HG03196 (cell line): ENCODE measurements around the gene AXIN2.
"Not testable (repeated sequence)": the region's sequence is repeated elsewhere in the genome, so short reads cannot be mapped to it uniquely, and the experiment has no call there.

Source experiments
- ATAC-seq: cut with Tn5 transposase; IDR thresholded peaks from one replicate; pipeline ENCODE4 v1.9.1; 2021; ENCODE audit not compliant: unreplicated experiment

AXIN2 gene

DNA sequence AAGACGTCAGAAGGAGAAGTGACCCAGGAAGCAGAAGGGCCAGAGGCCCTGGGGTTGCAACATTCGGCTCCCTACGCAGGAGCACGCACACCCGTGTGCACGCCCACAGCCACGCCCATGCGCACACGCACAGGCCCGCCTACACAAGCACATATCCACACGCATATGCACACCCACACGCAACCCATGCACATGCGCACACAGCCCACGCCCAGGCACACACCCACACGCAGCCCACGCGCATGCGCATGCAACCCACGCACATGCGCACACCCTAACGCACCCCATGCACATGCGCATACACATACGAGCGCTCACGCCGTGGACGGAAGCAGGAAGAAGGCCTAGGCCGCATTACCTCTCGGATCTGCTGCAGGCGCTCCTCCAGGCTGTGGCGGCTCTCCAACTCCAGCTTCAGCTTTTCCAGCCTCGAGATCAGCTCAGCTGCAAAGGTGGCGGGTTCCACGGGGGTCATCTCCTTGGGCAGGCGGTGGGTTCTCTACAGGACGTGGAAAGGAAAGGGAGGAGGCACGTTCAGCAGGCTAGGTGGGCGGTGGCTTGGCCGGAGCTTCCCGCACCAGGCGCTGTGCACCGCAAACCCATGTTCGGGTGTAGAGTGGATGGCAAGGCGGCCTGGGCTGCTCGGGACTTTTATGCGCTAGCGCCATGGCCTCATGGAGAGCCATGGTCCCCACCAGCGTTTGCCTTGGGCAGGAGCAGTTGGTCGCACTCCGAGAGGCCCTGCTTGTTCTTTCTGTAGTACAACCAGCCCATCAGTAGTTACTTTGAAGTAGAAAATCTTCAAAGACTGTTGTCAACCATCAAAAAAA lies 23.4 kb downstream of the AXIN2 start:
- ATAC-seq, result no peak

DNA sequence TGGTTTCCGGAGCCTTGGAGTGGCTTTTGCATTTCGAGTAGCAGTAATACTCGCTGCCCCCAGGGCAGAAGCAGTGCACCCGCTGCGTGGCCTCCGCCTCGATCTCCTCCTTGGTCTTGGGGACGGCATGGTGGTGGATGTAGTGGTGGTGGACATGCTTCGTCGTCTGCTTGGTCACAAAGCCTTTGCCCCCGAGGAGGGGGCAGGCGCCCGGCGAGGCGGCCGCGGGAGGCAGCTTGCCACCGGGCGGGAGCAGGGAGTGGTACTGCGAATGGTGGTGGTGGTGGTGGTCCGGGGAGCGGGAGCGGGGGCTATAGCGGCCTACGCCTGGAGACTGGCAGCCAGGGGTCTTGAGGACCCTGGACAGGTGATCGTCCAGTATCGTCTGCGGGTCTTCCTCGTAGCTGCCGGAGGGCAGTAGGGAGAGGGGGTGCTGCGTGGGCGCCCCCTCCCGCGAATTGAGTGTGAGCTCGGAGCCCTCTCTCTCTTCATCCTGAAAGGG lies 24.1 kb downstream of the AXIN2 start:
- no peak for ATAC-seq

DNA sequence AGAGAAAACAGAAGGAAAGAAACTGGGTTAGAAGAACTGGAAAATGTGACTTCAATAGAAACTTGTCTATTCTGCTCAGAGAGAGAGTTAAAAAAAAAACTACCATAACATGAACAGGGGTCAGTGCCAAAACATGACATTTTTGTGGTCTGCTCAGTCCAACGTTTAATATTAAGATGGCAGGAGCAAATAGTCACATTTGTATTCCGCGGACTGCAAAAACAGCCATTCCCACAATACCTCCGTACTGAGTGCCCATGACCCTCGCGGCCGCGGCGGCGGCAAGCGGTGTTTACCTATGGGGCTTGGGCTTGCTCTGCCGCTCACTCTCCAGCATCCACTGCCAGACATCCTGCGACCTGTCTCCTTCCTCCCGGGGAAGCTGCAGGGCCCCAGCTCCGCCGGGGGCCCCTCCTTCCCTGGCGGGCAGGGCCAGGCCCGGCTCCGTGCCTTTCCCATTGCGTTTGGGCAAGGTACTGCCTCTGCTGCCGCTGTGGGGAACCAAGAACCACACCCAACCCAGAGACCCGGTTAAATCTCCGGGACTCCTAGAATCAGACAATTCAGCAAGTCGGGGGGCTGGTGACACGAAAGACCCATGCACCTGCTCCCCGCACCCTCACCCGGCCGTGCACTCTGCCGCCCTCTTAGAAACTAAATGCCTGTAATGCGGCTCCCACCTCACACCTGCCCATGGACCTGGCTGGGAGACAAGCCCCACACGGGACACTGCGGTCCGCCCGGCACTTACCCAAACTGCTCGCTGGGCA lies 24.7 kb downstream of the AXIN2 start:
- no peak for ATAC-seq

DNA sequence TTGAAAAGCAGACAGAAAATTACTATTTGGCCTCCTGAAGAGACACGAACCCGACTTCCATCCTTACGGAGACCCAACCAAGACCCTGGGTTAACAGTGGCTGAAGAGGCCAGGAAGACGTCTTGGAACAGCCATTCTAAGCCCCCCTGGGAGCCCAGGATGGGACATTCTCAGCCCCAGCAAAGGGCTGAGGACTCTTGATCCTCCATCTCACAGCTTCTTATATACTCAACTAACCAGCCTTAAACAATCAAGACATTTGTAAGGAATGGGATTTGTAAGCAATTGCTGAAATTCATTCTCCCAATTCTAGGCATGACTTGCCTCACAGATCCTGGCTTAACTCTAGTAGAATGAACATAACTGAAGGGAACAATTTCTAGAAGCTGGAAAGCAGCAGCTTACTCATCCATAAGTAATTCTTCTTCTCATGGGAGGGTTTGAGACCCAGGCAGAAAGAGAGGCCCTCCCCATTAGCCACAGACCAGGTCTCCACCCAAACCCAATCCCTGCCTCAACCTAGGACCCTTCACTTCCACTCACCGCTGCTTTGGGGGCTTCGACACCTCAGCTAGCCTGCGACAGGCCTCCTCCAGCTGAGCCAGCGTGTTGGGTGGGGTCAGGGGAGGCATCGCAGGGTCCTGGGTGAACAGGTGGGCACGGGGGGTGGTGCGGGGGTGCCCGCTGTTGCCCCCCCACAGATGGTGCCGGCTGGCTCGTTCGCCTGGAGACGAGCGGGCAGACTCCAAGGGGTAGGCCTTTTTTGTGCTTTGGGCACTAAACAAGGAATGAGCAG lies 25.5 kb downstream of the AXIN2 start:
- ATAC-seq, result no peak

DNA sequence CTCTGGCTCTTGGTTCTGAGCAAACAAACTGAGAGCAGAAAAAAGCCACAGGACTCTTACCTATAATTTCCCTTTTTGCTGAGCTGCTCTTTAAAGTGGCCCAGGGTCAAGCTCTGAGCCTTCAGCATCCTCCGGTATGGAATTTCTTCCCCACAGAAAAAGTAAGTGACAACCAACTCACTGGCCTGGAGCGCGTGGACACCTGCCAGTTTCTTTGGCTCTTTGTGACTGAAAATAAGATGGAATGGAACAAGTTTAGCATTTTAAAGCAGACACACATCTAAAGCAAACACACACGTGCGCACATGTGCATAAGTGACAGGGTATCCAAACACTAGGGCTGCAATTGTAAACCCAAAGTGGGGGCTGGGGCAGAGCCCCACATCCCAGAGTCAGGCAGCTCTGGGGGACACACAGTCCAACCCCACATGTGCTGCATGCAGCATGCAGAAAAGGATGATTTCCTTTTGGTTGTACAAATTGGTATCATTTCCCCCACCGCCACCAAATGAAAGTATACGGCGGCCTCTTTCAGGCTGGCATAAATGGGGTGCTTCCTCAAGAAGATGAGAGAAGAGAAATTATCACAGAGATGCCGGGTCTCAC lies 27.5 kb downstream of the AXIN2 start:
- no peak for ATAC-seq

DNA sequence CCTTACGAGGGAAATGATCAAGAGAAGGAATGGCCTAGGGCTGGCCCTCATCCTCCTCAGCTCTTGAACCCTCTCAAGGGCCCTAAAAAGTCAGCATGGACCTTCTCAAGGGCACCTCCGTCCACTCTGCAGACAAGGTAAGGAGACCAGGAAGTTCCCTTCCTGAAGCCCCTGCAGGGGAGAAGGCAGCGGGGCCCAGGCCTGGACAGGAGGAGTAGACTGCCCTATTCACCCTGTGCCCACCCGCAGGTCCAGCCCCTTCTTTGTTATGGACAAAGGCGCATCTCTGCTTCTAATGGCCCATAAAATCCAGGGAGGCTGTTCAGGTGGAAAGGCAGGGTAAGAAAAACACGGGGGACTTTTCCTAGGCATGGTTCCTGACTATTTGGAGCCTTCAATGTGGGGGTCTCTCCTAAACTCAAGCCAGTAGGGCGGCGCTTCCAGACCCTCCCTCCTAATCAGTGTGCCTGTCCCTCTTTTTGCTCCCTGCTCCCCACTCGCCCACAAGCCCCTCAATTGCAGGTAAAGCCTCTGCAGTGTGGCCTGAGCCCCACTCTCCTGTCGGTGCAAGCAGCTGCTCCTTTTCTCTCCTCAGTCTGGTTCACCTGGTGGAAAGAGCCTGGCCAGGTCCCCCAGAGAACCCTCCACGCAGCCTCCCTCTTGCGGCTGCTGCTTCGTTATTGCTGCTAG lies 28.2 kb downstream of the AXIN2 start:
- ATAC-seq, result no peak

DNA sequence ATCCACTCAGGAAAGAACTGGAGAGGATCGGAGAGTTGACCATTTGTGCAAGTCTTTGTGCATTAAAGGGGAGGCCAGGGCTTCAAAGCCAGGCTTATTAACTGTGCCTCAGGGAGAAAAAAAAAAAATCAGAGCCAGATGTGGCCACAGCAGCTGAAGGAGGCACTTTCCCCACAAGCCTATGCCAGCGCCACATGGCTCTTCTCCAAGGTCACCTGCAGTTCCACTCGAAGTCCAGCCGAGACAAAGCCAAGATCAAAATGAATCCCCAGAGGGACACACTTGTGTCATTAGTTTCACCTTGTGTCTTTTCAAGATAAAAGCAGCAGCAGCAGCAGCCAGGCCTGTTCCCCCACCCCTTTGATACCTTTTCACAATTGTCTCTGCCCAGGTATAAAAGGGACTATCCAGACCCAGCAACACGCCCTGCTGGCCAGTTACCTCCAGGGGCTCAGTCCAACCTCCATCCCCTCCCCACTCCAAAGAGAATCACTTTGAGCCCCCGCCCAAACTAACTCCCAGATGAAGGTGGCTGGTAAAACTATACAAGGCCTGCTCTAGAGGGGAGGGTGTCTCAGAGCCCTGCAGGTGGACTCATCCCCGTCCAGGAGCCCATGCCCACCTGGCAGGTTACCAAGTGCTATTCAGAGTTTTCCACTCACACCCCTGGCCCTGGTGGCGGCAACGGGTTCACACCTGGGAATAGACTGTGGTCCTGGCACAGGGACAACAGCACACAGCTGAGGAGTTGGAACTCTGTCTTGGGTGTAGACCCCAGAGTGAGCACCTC lies 29.2 kb downstream of the AXIN2 start:
- no peak for ATAC-seq

DNA sequence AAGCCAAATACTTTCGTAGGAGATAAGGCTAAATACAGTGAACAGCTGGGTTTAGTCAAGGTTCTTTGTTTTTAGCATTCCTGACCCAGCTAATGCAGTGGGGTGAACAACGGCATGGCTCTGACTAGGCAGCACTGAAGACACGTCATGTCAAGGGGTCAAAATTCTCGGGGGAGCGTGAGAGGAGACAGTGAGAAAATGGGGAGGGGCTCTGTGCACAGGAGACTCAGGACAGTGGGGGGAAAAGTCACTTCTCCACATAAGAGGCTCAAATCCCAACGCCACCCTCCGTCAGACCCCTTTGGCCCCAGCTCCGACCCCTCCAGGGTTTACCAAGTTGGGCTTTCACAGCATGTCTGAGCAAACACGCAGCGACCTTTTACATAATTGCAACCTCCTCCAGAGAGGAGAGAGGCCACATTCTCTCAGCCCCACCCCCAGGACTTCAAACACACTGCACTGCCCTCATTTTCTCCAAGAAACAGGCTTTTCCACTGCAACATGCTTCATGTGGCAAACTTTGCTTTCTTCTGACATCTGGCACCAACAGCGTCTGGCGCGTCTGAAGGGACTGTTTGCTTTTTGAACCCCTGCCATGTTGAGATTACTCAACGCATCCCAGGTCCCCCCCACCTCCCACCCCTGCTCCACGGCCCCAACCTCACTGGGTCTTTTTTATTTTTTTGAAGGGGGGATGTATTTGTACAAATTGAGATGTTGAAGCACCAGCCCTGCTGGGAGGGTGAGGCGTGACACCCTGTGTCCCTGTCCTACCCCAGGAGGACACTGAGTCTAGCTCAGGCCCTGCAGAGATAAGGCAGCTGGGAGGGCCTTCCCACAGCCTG lies 30.0 kb downstream of the AXIN2 start:
- no peak for ATAC-seq

DNA sequence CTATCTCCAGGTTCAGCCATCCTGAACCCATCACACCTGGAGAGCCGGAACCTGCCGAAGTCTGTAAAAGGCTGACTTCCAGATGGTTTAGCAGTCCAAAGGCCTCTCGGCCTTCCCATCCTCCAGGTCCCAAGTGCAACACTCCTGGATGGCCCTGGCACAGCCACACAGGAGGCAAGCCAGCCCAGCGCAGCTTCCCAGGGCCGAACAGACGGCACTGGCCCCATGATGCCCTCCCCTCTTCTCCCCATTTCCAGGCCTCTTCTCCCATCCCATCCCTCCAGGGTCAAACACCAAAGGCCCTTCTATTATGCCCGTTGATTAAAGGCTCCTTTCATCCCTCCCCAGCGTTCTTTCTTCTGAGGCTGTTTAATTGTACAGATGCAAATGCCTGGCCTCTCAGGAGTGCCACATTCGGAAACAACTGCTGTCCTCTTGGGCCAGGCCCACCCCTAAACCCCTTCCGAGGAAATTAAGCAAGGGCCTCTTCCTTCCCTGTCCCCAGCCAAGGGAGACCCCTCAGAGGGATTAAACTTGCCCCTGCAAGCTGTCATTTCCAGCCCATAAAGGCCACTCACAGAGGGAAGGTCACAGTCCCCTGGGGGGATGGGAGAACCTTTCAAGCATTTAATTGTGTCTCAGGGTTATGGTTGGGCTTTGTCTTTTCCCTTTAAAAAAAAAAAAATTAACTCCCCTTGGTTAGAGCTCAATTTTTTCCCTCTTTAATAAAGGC lies 30.8 kb downstream of the AXIN2 start:
- no peak for ATAC-seq

DNA sequence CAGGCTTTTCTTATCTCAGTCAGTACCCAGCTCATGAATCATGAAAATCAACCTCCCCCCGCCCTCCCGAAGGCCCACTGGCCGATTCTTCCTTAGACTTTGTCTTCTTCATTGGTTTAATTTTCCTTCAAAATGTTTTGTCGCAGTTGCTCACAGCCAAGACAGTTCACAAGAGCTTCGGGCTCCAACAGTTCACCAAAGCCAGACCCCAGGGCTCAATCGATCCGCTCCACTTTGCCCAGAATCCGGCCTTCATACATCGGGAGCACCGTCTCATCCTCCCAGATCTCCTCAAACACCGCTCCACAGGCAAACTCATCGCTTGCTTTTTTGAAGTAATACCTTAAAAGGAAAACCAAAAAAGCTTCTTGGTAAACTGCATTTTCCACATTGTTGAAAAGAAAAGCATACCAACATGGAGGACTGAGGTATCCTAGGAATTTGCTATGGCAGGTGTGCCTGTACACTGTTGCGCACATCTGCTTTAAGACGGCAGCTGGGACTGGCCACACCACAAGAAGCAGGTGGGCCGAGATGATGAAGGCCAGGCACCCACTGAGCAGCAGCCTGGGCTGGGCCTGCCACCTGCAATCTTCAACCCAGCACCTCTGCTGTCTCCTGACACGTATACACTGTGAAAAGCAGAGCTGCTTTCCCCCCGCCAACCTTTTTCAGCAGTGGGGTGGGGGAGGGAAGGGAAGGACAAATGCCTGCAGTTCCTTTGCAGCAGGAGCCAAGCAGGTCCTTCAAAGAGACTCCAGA lies 31.5 kb downstream of the AXIN2 start:
- no peak for ATAC-seq

DNA sequence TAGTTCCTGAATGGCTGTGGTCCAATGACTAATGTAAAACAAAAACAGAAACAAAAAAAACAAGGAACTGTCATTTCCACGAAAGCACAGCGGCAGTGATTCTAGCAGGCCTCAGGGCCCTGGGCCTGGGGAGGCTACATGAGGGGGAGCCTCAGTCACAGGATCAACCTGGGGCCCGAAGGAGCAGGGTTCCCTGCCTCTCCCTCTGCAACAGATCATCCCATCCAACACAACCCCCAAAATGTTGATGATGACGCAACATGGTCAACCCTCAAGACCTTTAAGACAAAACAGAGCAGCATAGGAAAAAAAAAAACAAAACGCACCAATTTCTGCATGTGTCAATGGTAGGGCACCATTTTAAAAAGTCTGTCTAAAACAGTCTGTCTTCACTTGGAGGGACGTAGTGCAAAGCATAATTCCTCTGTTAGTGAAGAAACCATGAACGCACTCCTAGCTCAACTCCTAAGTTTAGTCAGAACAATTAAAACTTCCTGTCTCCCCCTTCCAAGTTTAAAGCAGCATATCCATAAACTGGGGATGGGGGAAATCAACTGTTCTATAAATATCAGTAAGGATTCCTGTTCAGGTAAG lies 32.3 kb downstream of the AXIN2 start:
- ATAC-seq, result no peak

DNA sequence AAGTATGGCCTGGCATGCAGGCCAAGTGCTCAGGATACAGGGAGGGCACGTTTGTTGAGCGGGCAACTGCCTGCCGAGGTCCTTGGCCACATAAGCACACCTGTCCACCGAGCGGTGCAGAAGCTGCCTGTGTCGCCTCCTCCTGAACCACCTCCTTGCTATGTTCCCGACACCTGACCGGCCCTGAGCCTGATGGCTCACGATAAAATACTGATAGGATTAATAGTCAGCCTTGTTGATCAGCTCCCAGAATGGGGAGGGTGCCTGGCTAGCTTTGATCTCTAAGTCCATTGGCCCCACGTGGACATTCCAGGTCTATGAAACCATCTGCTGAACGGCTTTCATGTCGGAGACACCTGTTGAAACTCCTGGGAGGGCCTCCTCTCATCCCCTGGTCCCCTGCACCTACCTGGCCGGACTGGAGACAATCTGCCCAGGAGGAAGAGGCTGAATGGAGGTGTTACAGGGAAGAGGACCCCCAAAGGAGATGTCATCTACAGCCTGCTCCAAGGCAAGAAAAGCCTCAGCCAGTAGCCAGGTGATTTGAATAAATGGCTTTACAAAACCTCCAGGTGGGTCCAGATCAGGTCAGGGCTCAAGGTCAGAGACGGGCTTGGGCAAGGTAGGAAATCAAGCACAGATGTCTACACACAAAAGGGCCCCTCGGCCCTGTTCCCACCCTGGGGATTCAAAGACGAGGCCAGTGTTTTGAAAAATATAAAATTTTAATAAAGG lies 33.4 kb downstream of the AXIN2 start:
- no peak for ATAC-seq

DNA sequence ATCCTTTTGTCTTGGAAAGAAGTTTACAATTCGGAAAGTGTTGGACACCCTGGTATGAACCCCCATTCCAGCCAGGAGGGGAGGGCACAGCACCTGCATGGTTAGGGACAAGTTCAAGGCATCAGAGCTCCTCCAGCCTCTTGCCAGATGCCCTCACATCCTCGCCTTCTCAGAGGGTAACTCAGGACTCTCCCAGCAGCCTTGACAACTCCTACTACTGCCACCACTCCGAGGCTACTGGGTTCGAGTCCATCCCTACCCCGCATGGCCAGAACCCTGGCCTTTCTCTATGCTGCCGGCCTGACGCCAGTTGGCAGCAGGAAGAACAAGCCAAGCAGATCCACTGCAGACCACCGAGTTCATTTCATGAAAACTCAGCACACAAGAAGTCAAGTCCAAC lies 34.1 kb downstream of the AXIN2 start:
- ATAC-seq, result no peak

DNA sequence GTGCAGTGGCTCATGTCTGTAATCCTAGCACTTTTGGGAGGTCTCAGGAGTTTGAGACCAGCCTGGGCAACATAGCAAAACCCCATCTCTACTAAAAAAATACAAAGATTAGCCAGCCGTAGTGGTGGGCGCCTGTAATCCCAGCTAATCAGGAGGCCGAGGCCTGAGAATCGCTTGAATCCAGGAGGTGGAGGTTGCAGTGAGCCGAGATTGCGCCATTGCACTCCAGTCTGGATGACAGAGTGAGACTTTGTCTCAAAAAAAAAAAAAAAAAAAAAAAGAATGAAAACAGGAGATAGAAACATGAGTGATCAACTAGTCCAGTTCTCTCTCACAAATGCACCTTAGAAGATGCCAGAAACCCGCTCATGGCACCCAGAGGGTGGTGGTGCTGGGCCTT lies 34.6 kb downstream of the AXIN2 start:
- ATAC-seq, result not testable (repeated sequence)

DNA sequence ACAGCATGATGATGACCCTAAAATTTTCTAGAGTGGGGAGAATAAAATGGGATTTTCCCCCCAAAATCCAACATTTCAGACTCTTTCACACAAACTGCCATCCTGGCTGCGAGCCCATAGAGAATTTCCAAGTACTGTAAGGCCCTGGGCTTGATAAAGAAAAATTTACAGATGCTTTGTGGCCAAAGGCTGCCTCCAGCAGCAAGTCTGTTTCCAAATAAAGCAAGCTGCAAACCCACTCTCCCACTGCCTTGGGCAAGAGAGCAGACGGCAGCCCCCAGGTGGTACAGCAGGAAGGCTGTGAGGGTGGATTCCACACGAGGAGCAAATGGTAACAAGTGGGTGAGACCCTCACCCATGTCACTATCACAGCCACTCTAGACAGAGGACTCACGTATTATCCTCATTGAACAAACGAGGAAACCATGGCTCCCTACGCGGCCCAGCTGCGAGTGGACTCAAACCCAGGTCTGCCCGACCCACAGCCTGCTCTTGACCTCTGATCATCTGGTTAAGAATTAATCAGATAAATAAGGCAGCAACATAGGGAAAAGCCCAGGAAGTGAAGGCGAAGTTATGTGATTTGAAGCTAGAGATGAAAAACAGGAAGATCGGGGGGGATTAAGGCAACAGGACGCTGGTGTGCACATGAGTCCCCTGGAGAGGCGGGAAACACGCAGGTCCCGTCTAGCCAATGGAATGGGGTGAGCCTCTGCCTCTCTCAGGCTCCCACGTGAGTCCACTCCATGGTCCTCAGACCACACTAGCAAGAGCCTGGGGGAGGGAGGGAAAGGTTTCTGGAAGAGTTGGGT lies 37.4 kb downstream of the AXIN2 start:
- no peak for ATAC-seq
